Right lobe of liver (tissue), 6 donors: ENCODE data around the gene SRMS. TPM values are rescaled to one million over a fixed set of nuclear protein-coding genes. Genes with fewer than 3 reads are reported as not detected.
A peak's percentile ranks its signal among the peaks of the same experiment; 100 is the strongest.

Source experiments
- ATAC-seq, 4 donors: fragments of 200-7000 bp; cut with Tn5 transposase; one replicate each; pipeline ENCODE4 v1.9.1; 2020; ENCODE audit warnings: mild to moderate bottlenecking in 4 of 4, moderate library complexity in 4 of 4
- DNase-seq, 3 donors: peaks; one replicate each; pipeline ENCODE4 v3.0.0-alpha.2; 2020
- H3K27ac ChIP-seq, 3 donors: fragments of 200-600 bp; one replicate each; pipeline ENCODE4 v1.8.0; 2022
- H3K27me3 ChIP-seq, 2 donors: fragments of 200-600 bp; one replicate each; pipeline ENCODE4 v1.8.0; 2022
- H3K36me3 ChIP-seq, 4 donors: fragments of 200-600 bp; sonication (generic) in 1 of 4; one replicate each; pipeline versions ENCODE4 v1.5.1 to v1.8.0; 2017 to 2022; ENCODE audit warnings: control low read depth in 1 of 4
- H3K4me1 ChIP-seq, 4 donors: fragments of 200-600 bp; sonication (generic) in 1 of 4; one replicate each; pipeline versions ENCODE4 v1.5.1 to v1.8.0; 2017 to 2022; ENCODE audit warnings: control low read depth in 1 of 4
- H3K4me3 ChIP-seq, 3 donors: fragments of 200-600 bp; one replicate each; pipeline ENCODE4 v1.8.0; 2022
- H3K9me3 ChIP-seq, 4 donors: fragments of 200-600 bp; sonication (generic) in 1 of 4; one replicate each; pipeline versions ENCODE4 v1.5.1 to v1.8.0; 2017 to 2022; ENCODE audit warnings: control low read depth in 1 of 4
- POLR2A ChIP-seq: fragments of 450-650 bp; IDR thresholded peaks from one replicate; pipeline ENCODE4 v1.6.1; 2017; ENCODE audit warnings: antibody characterized with exemption, mild to moderate bottlenecking
- WGBS: methylation state at CpG from one replicate; pipeline ENCODE4 v1.1.6; 2018; ENCODE audit warnings: low coverage, low lambda C conversion rate; ENCODE audit not compliant: insufficient coverage; ENCODE audit errors: missing lambda C conversion rate; 5-methylcytosine and 5-hydroxymethylcytosine counted together
- intact Hi-C, 2 donors: fragments of 100-400 bp; cut with DNase I; formaldehyde crosslinking; loops; one replicate each; pipeline versions ENCODE4 v1.11.2 to v1.14.1; 2022
- total RNA-seq, 6 experiments: library from RNA; depleted of rRNA in 2 of 6; stranded (reverse); fragments of >200 nt in 2 of 6; fragmentation: NEBNext Ultra II Directional in 3 of 6; extraction: Animal tissue kit (Norgen Biotek cat#: 25700) in 3 of 6; gene quantifications; one replicate each; pipeline versions ENCODE4 v1.1.0 to v1.2.4, GENCODE V29; 2016 to 2023
- TF ChIP-seq, protein P1 (sequence below), 4 donors: fragments of 200-600 bp in 3 of 4; fragments of 450-650 bp in 1 of 4; IDR thresholded peaks; one replicate each; pipeline versions ENCODE4 v1.5.1 to v1.8.0; 2016 to 2022; ENCODE audit warnings: antibody characterized with exemption in 4 of 4, mild to moderate bottlenecking in 2 of 4
- donor health status: DM: no; HTN: yes; CAD: no.
- donor health status: DM: no; HTN: no; CAD: no.
- donor health status: DM: no; HTN: no; CAD: no.
- donor health status: DM: no; HTN: yes; CAD: no.
- donor health status: DM: no; HTN: yes; CAD: no.

The SRMS gene
- total RNA-seq, 6 experiments from 2014 or later: not detected

GRCh38 chr20:63591786-63592355 lies 44.3 kb upstream of the SRMS start:
- H3K4me3 ChIP-seq: no peak overlapping the region
- 93% methylated on average over 10 of the region's 28 CpGs for WGBS

GRCh38 chr20:63591147-63591533 lies 43.6 kb upstream of the SRMS start:
- H3K4me3 ChIP-seq: no peak overlapping the region
- H3K27me3 ChIP-seq: no peaks in the 10 kb centered on the region
- H3K36me3 ChIP-seq: peaks cover 0 to 26% (median 6%) of the 10 kb centered on the region in 4 donors
- intact Hi-C loops: no loop called here
- H3K4me1 ChIP-seq: no peaks in the 10 kb centered on the region
- ATAC-seq (no peak), DNase-seq (peak in 1 of 3 donors; percentile 3)
- WGBS: no CpG with 5 or more reads among the region's 4 CpGs
- H3K27ac ChIP-seq: no peak overlapping the region
- no peaks in the 10 kb centered on the region for H3K9me3 ChIP-seq
- no peak for TF ChIP-seq POLR2A
- TF ChIP-seq, protein P1, sequence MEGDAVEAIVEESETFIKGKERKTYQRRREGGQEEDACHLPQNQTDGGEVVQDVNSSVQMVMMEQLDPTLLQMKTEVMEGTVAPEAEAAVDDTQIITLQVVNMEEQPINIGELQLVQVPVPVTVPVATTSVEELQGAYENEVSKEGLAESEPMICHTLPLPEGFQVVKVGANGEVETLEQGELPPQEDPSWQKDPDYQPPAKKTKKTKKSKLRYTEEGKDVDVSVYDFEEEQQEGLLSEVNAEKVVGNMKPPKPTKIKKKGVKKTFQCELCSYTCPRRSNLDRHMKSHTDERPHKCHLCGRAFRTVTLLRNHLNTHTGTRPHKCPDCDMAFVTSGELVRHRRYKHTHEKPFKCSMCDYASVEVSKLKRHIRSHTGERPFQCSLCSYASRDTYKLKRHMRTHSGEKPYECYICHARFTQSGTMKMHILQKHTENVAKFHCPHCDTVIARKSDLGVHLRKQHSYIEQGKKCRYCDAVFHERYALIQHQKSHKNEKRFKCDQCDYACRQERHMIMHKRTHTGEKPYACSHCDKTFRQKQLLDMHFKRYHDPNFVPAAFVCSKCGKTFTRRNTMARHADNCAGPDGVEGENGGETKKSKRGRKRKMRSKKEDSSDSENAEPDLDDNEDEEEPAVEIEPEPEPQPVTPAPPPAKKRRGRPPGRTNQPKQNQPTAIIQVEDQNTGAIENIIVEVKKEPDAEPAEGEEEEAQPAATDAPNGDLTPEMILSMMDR (IDR thresholded peaks at IDR 0.05): no peak

More at GRCh38 chr20:63591786-63592355, 44.3 kb upstream of the SRMS start:
- intact Hi-C loops: no loop called here
- H3K9me3 ChIP-seq: no peaks in the 10 kb centered on the region
- DNase-seq (peak in 1 of 3 donors; percentile 10), ATAC-seq (no peak)
- no peaks in the 10 kb centered on the region for H3K27me3 ChIP-seq
- peaks cover 0 to 26% (median 6%) of the 10 kb centered on the region in 4 donors for H3K36me3 ChIP-seq
- H3K4me1 ChIP-seq: no peaks in the 10 kb centered on the region
- TF ChIP-seq POLR2A: no peak
- TF ChIP-seq, protein P1 (IDR thresholded peaks at IDR 0.05): no peak
- H3K27ac ChIP-seq: no peak overlapping the region

GRCh38 chr20:63590218-63591146 lies 42.9 kb upstream of the SRMS start:
- Histone ChIP-seq H3K4me1 (no peaks in the 10 kb centered on the region), H3K9me3 (no peaks in the 10 kb centered on the region), H3K36me3 (peaks cover 0 to 26% (median 6%) of the 10 kb centered on the region in 4 donors), H3K4me3 (no peak overlapping the region), H3K27ac (no peak overlapping the region), H3K27me3 (no peaks in the 10 kb centered on the region)
- no peak for TF ChIP-seq POLR2A
- TF ChIP-seq, protein P1 (IDR thresholded peaks at IDR 0.05): no peak
- intact Hi-C loops: no loop called here
- WGBS: 83% methylated on average over 1 of the region's 52 CpGs
- DNase-seq (peak in 2 of 3 donors; percentile 17 to 42), ATAC-seq (no peak)

DNA sequence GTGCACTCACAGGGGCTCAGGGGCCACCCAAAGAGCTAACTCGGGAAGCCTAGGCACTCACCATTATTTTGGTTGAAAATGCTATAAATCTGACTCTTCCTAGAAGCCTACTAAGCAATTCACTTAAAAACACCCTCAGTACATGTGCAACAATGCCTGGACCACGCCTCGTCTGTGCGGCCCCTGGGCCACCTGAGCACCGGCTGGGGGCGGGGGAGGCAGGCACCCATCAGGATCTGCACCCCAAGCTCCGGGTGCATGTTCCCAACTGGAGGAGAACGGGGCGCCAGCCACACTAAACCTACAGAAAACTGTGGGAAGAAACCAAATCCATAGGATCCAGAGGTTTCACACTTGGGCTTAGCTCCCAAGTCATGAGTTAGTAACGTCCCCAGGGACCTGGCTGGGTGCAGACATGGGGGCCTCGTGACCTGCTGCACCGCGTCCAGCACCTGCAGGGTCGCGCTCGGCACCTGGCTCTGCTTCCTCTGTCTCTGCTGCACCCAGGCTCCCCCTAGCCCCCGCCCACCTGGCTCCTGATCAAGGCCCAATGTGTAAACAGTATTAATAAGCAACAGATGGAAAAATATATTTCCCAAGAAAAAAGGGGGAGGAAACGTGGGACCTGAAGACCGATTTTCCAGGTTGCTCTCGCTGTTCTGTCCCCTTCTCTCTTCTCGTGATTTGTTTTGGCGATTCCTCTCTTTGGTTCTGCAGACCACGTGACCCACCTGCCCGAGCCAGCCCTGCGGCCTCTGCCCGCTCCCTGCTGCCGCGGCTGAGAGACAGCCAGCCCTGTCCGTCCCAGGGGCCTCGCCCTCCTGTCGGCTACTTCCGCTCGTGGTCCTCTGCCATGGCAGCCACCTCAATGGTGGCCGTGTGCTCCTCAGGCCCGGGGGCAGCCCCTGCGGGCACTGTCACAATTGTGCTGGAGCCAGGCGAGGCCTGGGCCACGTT lies 42.0 kb upstream of the SRMS start:
- intact Hi-C loops: no loop called here
- ATAC-seq (no peak), DNase-seq (peak in 1 of 3 donors; percentile 12)
- no peak overlapping the region for H3K27ac ChIP-seq
- H3K4me3 ChIP-seq: no peak overlapping the region
- TF ChIP-seq, protein P1 (IDR thresholded peaks at IDR 0.05): no peak
- TF ChIP-seq POLR2A: no peak
- H3K36me3 ChIP-seq: peaks cover 0 to 26% (median 6%) of the 10 kb centered on the region in 4 donors
- H3K9me3 ChIP-seq: no peaks in the 10 kb centered on the region
- H3K4me1 ChIP-seq: no peaks in the 10 kb centered on the region
- 77% methylated on average over 8 of the region's 38 CpGs for WGBS
- H3K27me3 ChIP-seq: no peaks in the 10 kb centered on the region
